Small intestine (tissue), 7 donors: ENCODE measurements around the gene SMIM44. TPM values are rescaled to one million over a fixed set of nuclear protein-coding genes. Genes with fewer than 3 reads are reported as not detected.

ENCODE experiments used
- DNase-seq, 2 donors: peaks; one replicate each; pipeline versions ENCODE4 v3.0.0 to v3.0.0-alpha.2; 2013
- FAIRE-seq: peaks from 2 replicates; lab custom pipeline; 2012; peaks lifted over from hg19 to GRCh38; lab: Jason Lieb, UNC
- H3K27ac ChIP-seq, 3 donors: one replicate each; pipeline ENCODE4 v1.5.1; 2013; ENCODE audit warnings: low read length in 2 of 3, mild to moderate bottlenecking in 2 of 3, control low read depth in 1 of 3, inconsistent platforms in 1 of 3, low read depth in 1 of 3, moderate library complexity in 1 of 3
- H3K27me3 ChIP-seq, 3 donors: one replicate each; pipeline ENCODE4 v1.6.1; 2013; ENCODE audit warnings: low read length in 3 of 3, inconsistent platforms in 1 of 3; ENCODE audit not compliant: control insufficient read depth in 3 of 3, insufficient read depth in 3 of 3
- H3K36me3 ChIP-seq, 3 donors: one replicate each; pipeline ENCODE4 v1.6.1; 2013; ENCODE audit warnings: low read length in 3 of 3, inconsistent platforms in 1 of 3, low read depth in 1 of 3, mild to moderate bottlenecking in 1 of 3, moderate library complexity in 1 of 3; ENCODE audit not compliant: control insufficient read depth in 3 of 3, insufficient read depth in 2 of 3
- H3K4me1 ChIP-seq, 3 donors: one replicate each; pipeline ENCODE4 v1.6.1; 2013; ENCODE audit warnings: low read length in 2 of 3, inconsistent platforms in 1 of 3, low read depth in 1 of 3, mild to moderate bottlenecking in 1 of 3, moderate library complexity in 1 of 3; ENCODE audit not compliant: control insufficient read depth in 3 of 3, insufficient read depth in 2 of 3
- H3K4me3 ChIP-seq, 3 donors: one replicate each; pipeline ENCODE4 v1.5.1; 2013; ENCODE audit warnings: low read length in 3 of 3, control low read depth in 1 of 3, inconsistent platforms in 1 of 3, low read depth in 1 of 3, mild to moderate bottlenecking in 1 of 3, moderate library complexity in 1 of 3
- H3K9me3 ChIP-seq, 2 donors: one replicate each; pipeline ENCODE4 v1.6.1; 2013; ENCODE audit warnings: low read depth in 1 of 2, low read length in 1 of 2; ENCODE audit not compliant: control insufficient read depth in 2 of 2, insufficient read depth in 1 of 2
- WGBS, 3 donors: extraction: QIAGEN DNeasy Blood & Tissue Kit; methylation state at CpG; one replicate each; pipeline ENCODE4 v1.1.7; 2013; 5-methylcytosine and 5-hydroxymethylcytosine counted together
- polyA plus RNA-seq, 4 donors: library from polyadenylated mRNA; stranded (reverse) in 3 of 4; unstranded in 1 of 4; fragments of 200-250 nt in 3 of 4; fragments of 120-200 nt in 1 of 4; gene quantifications; one replicate each; pipeline versions ENCODE4 v1.2.1 to v1.2.3, GENCODE V29; 2013
- donor health status: healthy with polysubstance abuse.
- donor health status: control.
- donor health status: control.
- donor health status: Bipolar disorder and iron deficiency.
- donor health status: healthy.

Gene SMIM44
- polyA plus RNA-seq, 4 donors: 0.49 to 0.63 TPM; not detected in 2

GRCh38 chr19:3492131-3492839 lies 9.0 kb upstream of the SMIM44 start:
- Histone ChIP-seq H3K27me3 (no peaks in the 10 kb centered on the region), H3K4me1 (no peaks in the 10 kb centered on the region), H3K9me3 (no peaks in the 10 kb centered on the region), H3K36me3 (peaks cover 7 to 74% (median 14%) of the 10 kb centered on the region in 3 donors), H3K27ac (no peak overlapping the region), H3K4me3 (no peak overlapping the region)
- FAIRE-seq (no peak), DNase-seq (no peak)
- WGBS, 3 donors: 95 to 98% (median 97%) methylated on average over 41 to 45 of the region's 45 CpGs

DNA sequence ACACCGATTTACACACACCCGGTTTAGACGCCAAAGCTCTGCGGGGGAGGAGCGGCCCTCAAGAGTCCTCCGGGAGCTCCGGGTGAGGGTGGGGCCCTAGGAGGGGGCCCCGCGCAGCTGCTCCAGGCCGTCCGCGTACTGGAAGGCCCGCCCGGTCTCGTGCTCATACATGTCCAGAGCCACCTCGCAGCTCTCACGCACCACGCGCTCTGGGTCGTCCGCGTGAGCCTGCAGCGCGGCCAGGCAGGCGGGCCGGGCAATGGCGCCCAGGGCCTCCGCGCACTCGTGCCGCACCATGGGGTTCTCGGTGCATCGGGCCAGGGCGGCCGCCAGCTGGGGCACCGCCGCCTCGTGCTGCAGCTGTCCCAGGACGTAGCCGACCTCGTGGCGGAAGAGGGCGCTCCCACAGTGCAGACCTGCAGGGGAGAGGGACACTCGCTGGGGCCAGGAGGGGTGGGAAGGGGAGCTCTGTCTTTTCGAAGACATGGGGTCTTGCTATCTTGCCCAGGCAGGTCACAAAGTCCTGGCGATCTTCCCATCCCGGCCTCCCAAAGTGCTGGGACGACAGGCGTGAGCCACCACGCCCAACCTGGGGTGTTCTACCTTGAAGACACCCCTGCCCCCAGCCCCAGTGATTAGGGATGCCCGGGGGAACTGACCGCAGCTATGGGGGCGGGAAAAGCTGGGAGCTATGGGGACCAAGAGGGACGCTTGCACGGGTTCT lies 8.3 kb upstream of the SMIM44 start:
- FAIRE-seq: no peak
- 96% methylated on average over 52 to 55 of the region's 55 CpGs for WGBS, 3 donors

GRCh38 chr19:3482507-3483225 lies 575 bp downstream of the SMIM44 start:
- FAIRE-seq (no peak), DNase-seq (peak in 1 of 2 donors; percentile 84)
- Histone ChIP-seq H3K36me3 (peaks cover 0 to 24% (median 0%) of the 10 kb centered on the region in 3 donors), H3K4me3 (peak overlapping the region in 2 of 3 donors; percentile 5 to 75), H3K27ac (peak overlapping the region; percentile 68 to 99 (median 96)), H3K27me3 (peaks cover 0 to 6% (median 0%) of the 10 kb centered on the region in 3 donors), H3K4me1 (peaks cover 0 to 29% (median 0%) of the 10 kb centered on the region in 3 donors), H3K9me3 (peaks cover 0 to 7% of the 10 kb centered on the region in 2 donors)
- 54 to 73% (median 59%) methylated on average over 41 to 49 of the region's 49 CpGs for WGBS, 3 donors

More for the DNA sequence above, 8.3 kb upstream of the SMIM44 start:
- Histone ChIP-seq H3K36me3 (peaks cover 7 to 74% (median 14%) of the 10 kb centered on the region in 3 donors), H3K27ac (no peak overlapping the region), H3K9me3 (peaks cover 0 to 2% of the 10 kb centered on the region in 2 donors), H3K4me1 (no peaks in the 10 kb centered on the region), H3K4me3 (no peak overlapping the region), H3K27me3 (no peaks in the 10 kb centered on the region)
- no peak for DNase-seq

- peak overlapping the region; percentile 78 to 99 (median 96) for H3K27ac ChIP-seq
- H3K36me3 ChIP-seq: peaks cover 0 to 27% (median 0%) of the 10 kb centered on the region in 3 donors
- H3K4me3 ChIP-seq: peak overlapping the region in 2 of 3 donors; percentile 30 to 75
- peaks cover 0 to 29% (median 0%) of the 10 kb centered on the region in 3 donors for H3K4me1 ChIP-seq
- DNase-seq: peak; percentile 91 to 99
- no peak for FAIRE-seq
- 38 to 54% (median 48%) methylated on average over 35 to 38 of the region's 38 CpGs for WGBS, 3 donors
- H3K27me3 ChIP-seq: peaks cover 0 to 6% (median under 1%) of the 10 kb centered on the region in 3 donors
- peaks cover 0 to 5% of the 10 kb centered on the region in 2 donors for H3K9me3 ChIP-seq
Measured at GRCh38 chr19:3481241-3482090, 1.8 kb downstream of the SMIM44 start.

- no peak for FAIRE-seq
- Histone ChIP-seq H3K27ac (peak within 1 kb of the TSS; percentile 78 to 96 (median 93)), H3K4me3 (peak within 1 kb of the TSS in 2 of 3 donors; percentile 66 to 82), H3K27me3 (peaks cover 0 to 6% (median 3%) of the 10 kb centered on the region in 3 donors), H3K36me3 (peaks cover 0 to 34% (median 5%) of the 10 kb centered on the region in 3 donors), H3K4me1 (peaks cover 0 to 29% (median 0%) of the 10 kb centered on the region in 3 donors), H3K9me3 (peaks cover 0 to 5% of the 10 kb centered on the region in 2 donors)
- 14 to 42% (median 29%) methylated on average over 26 to 27 of the region's 27 CpGs for WGBS, 3 donors
- DNase-seq: peak; percentile 95 to 99
Measured at GRCh38 chr19:3480383-3481091, 2.7 kb downstream of the SMIM44 start, which contains the start of gene SMIM24. SMIM24 (minus strand) TSS chr19:3480525; CDS start chr19:3480463, 62 bp downstream.

- peak; percentile 88 to 90 for DNase-seq
- H3K27ac ChIP-seq: peak overlapping the region; percentile 60 to 96 (median 81)
- H3K4me3 ChIP-seq: peak overlapping the region in 2 of 3 donors; percentile 66 to 82
- peaks cover 0 to 6% (median 3%) of the 10 kb centered on the region in 3 donors for H3K27me3 ChIP-seq
- FAIRE-seq: no peak
- H3K9me3 ChIP-seq: peaks cover 0 to 5% of the 10 kb centered on the region in 2 donors
- WGBS, 3 donors: 7 to 37% (median 22%) methylated on average over 8 to 9 of the region's 9 CpGs
- H3K4me1 ChIP-seq: peaks cover 0 to 34% (median 0%) of the 10 kb centered on the region in 3 donors
- H3K36me3 ChIP-seq: peaks cover 0 to 41% (median 5%) of the 10 kb centered on the region in 3 donors
Measured at GRCh38 chr19:3479834-3480215, 3.4 kb downstream of the SMIM44 start.
